HepG2 (cell line): ENCODE results near the gene CLCA1.
"Not testable (repeated sequence)": the region's sequence is repeated elsewhere in the genome, so short reads cannot be mapped to it uniquely, and the experiment has no call there.

ENCODE experiments used
- CTCF ChIP-seq: sonication (generic); formaldehyde crosslinking; IDR thresholded peaks from 2 replicates; pipeline ENCODE4 v1.5.0; 2020; ENCODE audit warnings: mild to moderate bottlenecking, missing genetic modification reagents, moderate library complexity
- REPIN1 ChIP-seq: sonication (generic); formaldehyde crosslinking; IDR thresholded peaks from 2 replicates; pipeline ENCODE4 v1.8.0; 2022; ENCODE audit warnings: missing genetic modification reagents, low read depth, mild to moderate bottlenecking, borderline replicate concordance

- TF ChIP-seq REPIN1 (CRISPR knock-in tag): not testable (repeated sequence)
- TF ChIP-seq CTCF (CRISPR knock-in tag): peak; percentile 63
Observed at GRCh38 chr1:86502125-86502646, 33.5 kb downstream of the CLCA1 start.
